Vagina (tissue), 2 donors: ENCODE results near the gene TMEM234. TPM values are rescaled to one million over a fixed set of nuclear protein-coding genes. Genes with fewer than 3 reads are reported as not detected.

Experiments used
- DNase-seq, 2 donors: peaks; one replicate each; pipeline ENCODE4 v3.0.0-alpha.2; 2017; ENCODE audit errors: extremely low spot score in 2 of 2
- H3K27ac ChIP-seq: fragments of 200-600 bp; sonication (generic); one replicate; pipeline ENCODE4 v1.5.1; 2019
- H3K27me3 ChIP-seq: fragments of 200-600 bp; sonication (generic); one replicate; pipeline ENCODE4 v1.5.1; 2019
- H3K36me3 ChIP-seq, 2 donors: fragments of 200-600 bp; sonication (generic); one replicate each; pipeline ENCODE4 v1.5.1; 2017 to 2019
- H3K4me1 ChIP-seq: fragments of 200-600 bp; sonication (generic); one replicate; pipeline ENCODE4 v1.5.1; 2019
- H3K4me3 ChIP-seq, 2 donors: fragments of 200-600 bp; sonication (generic); 1 replicate in 1 of 2; 2 replicates in 1 of 2; pipeline ENCODE4 v1.5.1; 2016 to 2019
- H3K9me3 ChIP-seq: fragments of 200-600 bp; sonication (generic); one replicate; pipeline ENCODE4 v1.5.1; 2019
- POLR2A ChIP-seq, 2 donors: fragments of 450-650 bp; IDR thresholded peaks; one replicate each; pipeline ENCODE4 v1.6.1; 2017; ENCODE audit warnings: antibody characterized with exemption in 2 of 2, mild to moderate bottlenecking in 2 of 2, moderate library complexity in 2 of 2
- POLR2AphosphoS5 ChIP-seq, 2 donors: sonication (generic); formaldehyde crosslinking; IDR thresholded peaks; one replicate each; pipeline ENCODE4 v1.9.0; 2017; ENCODE audit warnings: antibody characterized with exemption in 2 of 2, mild to moderate bottlenecking in 2 of 2, low read depth in 1 of 2; ENCODE audit not compliant: insufficient read depth in 1 of 2
- intact Hi-C: fragments of 100-400 bp; cut with DNase I; formaldehyde crosslinking; loops from one replicate; pipeline ENCODE4 v1.15.1; 2023
- total RNA-seq: library from RNA; depleted of rRNA; stranded (reverse); fragments of >200 nt; gene quantifications from one replicate; pipeline ENCODE4 v1.2.3, GENCODE V29; 2016
- TF ChIP-seq, protein P1 (sequence below), 3 experiments: fragments of 450-650 bp in 2 of 3; fragments of 200-600 bp in 1 of 3; sonication (generic) in 1 of 3; IDR thresholded peaks; one replicate each; pipeline ENCODE4 v1.5.1; 2017 to 2019; ENCODE audit warnings: antibody characterized with exemption in 3 of 3, mild to moderate bottlenecking in 2 of 3, moderate library complexity in 2 of 3

Gene TMEM234
- total RNA-seq, 1 donor from 2014 or later = 8.3 TPM

DNA sequence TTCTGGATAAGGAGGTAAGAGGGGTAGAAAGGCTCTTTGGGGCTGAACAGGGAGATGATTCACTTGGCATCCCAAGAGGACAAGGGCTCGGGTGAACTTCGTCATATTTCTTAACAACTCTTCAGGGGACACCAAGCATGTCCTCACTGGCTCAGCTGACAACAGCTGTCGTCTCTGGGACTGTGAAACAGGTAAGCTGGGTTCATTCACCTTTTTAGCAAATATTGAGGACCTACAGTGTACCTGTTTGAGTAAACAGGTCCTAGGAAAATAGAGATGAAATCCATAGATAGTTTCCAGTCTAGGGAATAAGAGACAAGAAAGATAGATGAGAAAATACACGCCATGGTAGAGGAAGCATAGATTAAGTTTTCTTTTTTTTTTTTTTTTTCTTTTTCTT is 2.1 kb upstream of the TMEM234 start:
- no peak overlapping the region for H3K4me3 ChIP-seq

GRCh38 chr1:32223683-32224082 is 1.5 kb upstream of the TMEM234 start:
- no peak for DNase-seq
- H3K9me3 ChIP-seq = no peaks in the 10 kb centered on the region
- peak overlapping the region; percentile 87 for H3K27ac ChIP-seq
- H3K27me3 ChIP-seq = no peaks in the 10 kb centered on the region
- peak overlapping the region in 1 of 2 donors; percentile 95 for H3K4me3 ChIP-seq
- peaks cover 28% of the 10 kb centered on the region for H3K4me1 ChIP-seq
- intact Hi-C loops = loop anchor here (10.0 kb wide), 1 partner anchor 171 kb away; the partner anchor contains the start of gene BSDC1
- TF ChIP-seq POLR2A (IDR thresholded peaks at IDR 0.05) = no peak
- TF ChIP-seq POLR2AphosphoS5 (IDR thresholded peaks at IDR 0.05; ENCODE audit: insufficient read depth in 1 of 2, low read depth in 1 of 2) = no peak
- peaks cover 0 to 46% of the 10 kb centered on the region in 2 donors for H3K36me3 ChIP-seq

More for the DNA sequence above, 2.1 kb upstream of the TMEM234 start:
- no peak for DNase-seq
- TF ChIP-seq POLR2AphosphoS5 (IDR thresholded peaks at IDR 0.05; ENCODE audit: insufficient read depth in 1 of 2, low read depth in 1 of 2) (no peak), POLR2A (IDR thresholded peaks at IDR 0.05) (no peak)
- TF ChIP-seq, protein P1, sequence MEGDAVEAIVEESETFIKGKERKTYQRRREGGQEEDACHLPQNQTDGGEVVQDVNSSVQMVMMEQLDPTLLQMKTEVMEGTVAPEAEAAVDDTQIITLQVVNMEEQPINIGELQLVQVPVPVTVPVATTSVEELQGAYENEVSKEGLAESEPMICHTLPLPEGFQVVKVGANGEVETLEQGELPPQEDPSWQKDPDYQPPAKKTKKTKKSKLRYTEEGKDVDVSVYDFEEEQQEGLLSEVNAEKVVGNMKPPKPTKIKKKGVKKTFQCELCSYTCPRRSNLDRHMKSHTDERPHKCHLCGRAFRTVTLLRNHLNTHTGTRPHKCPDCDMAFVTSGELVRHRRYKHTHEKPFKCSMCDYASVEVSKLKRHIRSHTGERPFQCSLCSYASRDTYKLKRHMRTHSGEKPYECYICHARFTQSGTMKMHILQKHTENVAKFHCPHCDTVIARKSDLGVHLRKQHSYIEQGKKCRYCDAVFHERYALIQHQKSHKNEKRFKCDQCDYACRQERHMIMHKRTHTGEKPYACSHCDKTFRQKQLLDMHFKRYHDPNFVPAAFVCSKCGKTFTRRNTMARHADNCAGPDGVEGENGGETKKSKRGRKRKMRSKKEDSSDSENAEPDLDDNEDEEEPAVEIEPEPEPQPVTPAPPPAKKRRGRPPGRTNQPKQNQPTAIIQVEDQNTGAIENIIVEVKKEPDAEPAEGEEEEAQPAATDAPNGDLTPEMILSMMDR (IDR thresholded peaks at IDR 0.05) = no peak
- no peaks in the 10 kb centered on the region for H3K9me3 ChIP-seq
- peaks cover 28% of the 10 kb centered on the region for H3K4me1 ChIP-seq
- no peak overlapping the region for H3K27ac ChIP-seq
- peaks cover 0 to 52% of the 10 kb centered on the region in 2 donors for H3K36me3 ChIP-seq
- intact Hi-C loops = loop anchor here (10.0 kb wide), 1 partner anchor 171 kb away; the partner anchor contains the start of gene BSDC1
- no peaks in the 10 kb centered on the region for H3K27me3 ChIP-seq

DNA sequence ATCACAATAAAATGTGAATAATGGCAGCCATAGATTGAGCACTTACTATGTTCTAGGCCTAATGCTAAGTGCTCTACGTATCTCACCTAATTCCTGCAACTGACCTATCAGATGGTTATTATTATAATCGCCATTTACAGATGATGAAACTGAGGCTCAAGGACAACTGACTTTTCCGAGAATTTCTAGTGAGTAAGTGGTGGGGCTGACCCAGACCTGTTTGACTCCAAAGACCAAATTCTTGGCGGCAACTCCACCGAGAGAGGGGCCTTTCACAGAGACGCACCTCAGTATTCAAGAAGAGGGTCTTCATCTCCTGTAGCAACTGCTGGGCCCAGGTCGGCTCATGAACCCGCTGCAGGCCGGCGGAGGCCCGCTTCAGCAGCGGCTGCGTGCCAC is 573 bp downstream of the TMEM234 start:
- Histone ChIP-seq H3K4me3 (peak overlapping the region; percentile 92 to 95), H3K36me3 (peaks cover 0 to 30% of the 10 kb centered on the region in 2 donors), H3K4me1 (peaks cover 28% of the 10 kb centered on the region), H3K27ac (peak overlapping the region; percentile 87), H3K27me3 (no peaks in the 10 kb centered on the region), H3K9me3 (no peaks in the 10 kb centered on the region)
- intact Hi-C loops = loop anchor here (10.0 kb wide), 1 partner anchor 173 kb away; the partner anchor contains the start of gene BSDC1
- TF ChIP-seq POLR2A (IDR thresholded peaks at IDR 0.05) (no peak), POLR2AphosphoS5 (IDR thresholded peaks at IDR 0.05; ENCODE audit: insufficient read depth in 1 of 2, low read depth in 1 of 2) (no peak)
- TF ChIP-seq, protein P1 (IDR thresholded peaks at IDR 0.05) = no peak
- DNase-seq = no peak

- Histone ChIP-seq H3K4me3 (peak overlapping the region; percentile 92 to 95), H3K9me3 (no peaks in the 10 kb centered on the region), H3K36me3 (peaks cover 0 to 28% of the 10 kb centered on the region in 2 donors), H3K27ac (peak overlapping the region; percentile 87), H3K27me3 (no peaks in the 10 kb centered on the region), H3K4me1 (peaks cover 28% of the 10 kb centered on the region)
- no peak for DNase-seq
- no peak for TF ChIP-seq POLR2AphosphoS5 (IDR thresholded peaks at IDR 0.05; ENCODE audit: insufficient read depth in 1 of 2, low read depth in 1 of 2)
- intact Hi-C loops = loop anchor here (10.0 kb wide), 1 partner anchor 174 kb away; the partner anchor contains the start of gene BSDC1
These were observed 1.2 kb downstream of the TMEM234 start for GRCh38 chr1:32220746-32221580.

DNA sequence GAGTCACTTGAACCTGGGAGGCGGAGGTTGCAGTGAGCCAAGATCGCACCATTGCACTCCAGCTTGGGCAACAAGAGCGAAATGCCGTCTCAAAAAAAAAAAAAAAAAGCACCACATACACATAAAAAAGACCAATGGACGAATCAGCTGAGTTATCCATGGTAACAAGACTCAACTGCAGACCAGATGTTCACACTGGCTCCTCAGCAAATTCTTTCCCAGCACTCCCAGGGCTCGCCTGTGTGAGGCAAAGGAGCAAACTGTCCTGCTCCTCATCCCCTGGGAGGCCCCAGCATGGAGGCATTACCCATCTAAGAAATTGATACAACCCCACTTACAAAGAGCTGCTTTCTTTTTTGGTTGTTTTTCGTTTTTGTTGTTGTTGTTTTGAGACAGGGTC is 3.1 kb downstream of the TMEM234 start:
- Histone ChIP-seq H3K27ac (no peak overlapping the region), H3K9me3 (no peaks in the 10 kb centered on the region), H3K4me3 (no peak overlapping the region), H3K4me1 (peaks cover 27% of the 10 kb centered on the region), H3K27me3 (no peaks in the 10 kb centered on the region), H3K36me3 (peaks cover 0 to 23% of the 10 kb centered on the region in 2 donors)
- intact Hi-C loops = no loop called here
- no peak for DNase-seq
- TF ChIP-seq, protein P1 (IDR thresholded peaks at IDR 0.05) = no peak
- TF ChIP-seq POLR2AphosphoS5 (IDR thresholded peaks at IDR 0.05; ENCODE audit: insufficient read depth in 1 of 2, low read depth in 1 of 2) (no peak), POLR2A (IDR thresholded peaks at IDR 0.05) (no peak)
